GM12873 (cell line): ENCODE results near the gene NEK11.

Experiments
- CTCF ChIP-seq: IDR thresholded peaks from 2 replicates; pipeline ENCODE4 v1.5.1; 2012; ENCODE audit warnings: low read depth, mild to moderate bottlenecking, moderate library complexity, low read length, control low read depth; ENCODE audit not compliant: insufficient read depth; ENCODE audit errors: missing control alignments

The NEK11 gene

DNA sequence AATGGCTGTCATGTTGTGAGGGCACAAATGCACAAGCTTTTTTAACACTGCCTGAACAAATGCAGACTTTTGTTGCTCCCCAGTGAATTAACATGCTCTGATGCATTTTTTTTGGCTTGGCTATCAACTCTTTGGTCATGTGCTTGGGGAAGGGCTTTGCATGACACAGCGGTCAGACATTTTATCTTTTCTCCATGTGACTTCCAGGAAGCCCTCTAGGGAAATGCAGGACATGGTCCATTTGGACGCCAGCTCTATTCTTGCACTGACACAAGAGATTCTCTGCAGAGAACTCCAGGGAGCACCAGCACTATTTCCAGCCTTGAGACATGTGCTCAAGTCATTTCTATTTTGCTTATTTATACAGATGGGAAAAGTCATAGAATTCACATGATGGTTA, 46.2 kb downstream of the NEK11 start:
- TF ChIP-seq CTCF: no peak

DNA sequence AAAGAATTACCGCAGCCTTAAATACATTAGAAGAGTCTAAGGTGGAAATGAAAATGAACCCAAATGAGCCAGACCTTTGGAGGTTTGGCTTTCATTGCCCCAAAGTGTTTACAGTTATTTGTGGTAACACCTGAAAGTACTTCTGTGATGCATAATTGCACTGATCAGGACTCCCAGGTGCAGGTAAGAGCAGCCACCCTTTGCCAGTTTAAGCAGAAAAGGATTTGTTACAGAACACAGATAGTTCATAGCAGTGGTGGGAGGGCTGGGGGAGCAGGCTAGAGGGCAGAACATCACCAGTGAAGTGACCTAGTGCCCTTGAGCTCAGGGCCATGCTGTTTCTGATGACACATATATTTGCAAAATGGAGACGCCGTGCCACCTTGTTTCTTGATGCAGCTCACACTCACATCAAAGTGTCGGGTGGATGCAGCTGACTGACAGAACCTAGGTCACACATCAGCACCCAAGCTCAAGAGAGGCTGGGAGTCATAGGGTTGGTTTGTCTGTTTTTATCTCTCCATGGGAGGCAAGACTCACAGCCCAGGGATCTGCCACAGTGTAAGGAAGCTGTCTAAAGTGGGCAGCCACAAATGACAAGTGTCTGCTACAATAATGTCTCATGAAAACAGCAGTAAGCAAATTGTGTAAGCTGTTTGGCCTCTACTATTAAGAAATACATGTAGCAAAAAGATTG, 49.1 kb downstream of the NEK11 start:
- TF ChIP-seq CTCF: no peak

DNA sequence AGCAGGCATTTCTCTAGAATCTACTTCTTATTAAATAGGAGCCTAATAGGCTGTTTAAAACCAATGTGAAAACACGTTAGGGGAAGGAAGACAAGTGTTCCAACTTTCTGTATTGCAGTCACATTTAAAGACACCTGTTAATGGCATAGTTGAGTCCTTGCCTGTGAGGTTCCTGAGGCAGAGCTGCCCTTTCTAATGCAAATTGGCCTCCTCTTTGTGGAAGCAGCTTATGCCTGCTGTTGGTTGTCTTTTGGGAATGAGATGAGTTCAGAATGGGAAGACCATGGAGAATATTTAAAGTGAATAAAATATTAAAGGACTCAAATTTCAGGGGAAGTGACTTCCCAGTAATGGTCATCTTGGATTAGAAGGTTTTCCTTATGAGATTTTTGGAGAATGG, 51.2 kb downstream of the NEK11 start:
- TF ChIP-seq CTCF: no peak

DNA sequence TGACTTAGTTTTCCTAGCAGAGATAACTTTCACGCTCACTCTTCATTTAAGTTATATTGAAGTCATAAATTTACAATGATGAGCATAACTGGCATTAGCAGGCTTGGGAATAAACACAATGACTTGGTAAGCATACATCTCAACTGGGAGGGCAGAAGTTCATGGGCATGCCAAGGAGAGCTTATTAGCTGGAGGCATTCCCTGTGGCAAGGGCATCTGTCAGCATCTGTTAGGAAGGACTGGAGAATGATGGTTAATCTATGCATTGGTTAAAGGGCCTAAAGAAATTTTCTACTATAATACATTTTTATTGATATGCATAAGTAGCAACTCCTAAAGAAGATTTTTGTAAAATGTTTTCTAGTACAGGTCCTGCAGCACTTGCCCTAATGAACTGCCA, 52.4 kb downstream of the NEK11 start:
- no peak for TF ChIP-seq CTCF

- no peak for TF ChIP-seq CTCF
Observed at GRCh38 chr3:131081224-131081623, 54.5 kb downstream of the NEK11 start.

DNA sequence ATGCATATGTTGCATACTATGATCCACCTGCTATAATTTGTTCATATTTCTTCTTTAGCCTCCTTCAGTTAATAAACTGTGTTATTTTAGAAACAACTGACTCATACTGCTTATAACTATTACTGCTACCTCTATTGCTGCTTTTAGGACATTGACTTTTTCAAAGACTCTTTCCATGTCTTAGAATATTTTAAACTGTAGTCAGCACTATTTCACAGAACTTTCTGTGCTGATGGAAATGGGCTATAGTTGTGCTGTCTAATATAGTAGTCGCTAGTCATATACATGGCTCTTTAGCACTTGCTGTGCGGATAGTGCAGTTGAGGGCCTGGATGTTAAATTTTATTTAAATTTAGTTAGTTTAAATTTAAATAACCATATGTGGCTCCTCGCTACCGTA, 55.6 kb downstream of the NEK11 start:
- TF ChIP-seq CTCF: no peak

GRCh38 chr3:131082871-131083863, 56.5 kb downstream of the NEK11 start:
- no peak for TF ChIP-seq CTCF
